CD4-positive, alpha-beta T cell treated with Interleukin-17A for 1 hour (primary cell): ENCODE results near the gene CERS6.
"Not testable (repeated sequence)": the region's sequence is repeated elsewhere in the genome, so short reads cannot be mapped to it uniquely, and the experiment has no call there.

Experiments used
- DNase-seq: peaks from one replicate; pipeline ENCODE4 v3.0.0-alpha.2; 2020

Gene CERS6

DNA sequence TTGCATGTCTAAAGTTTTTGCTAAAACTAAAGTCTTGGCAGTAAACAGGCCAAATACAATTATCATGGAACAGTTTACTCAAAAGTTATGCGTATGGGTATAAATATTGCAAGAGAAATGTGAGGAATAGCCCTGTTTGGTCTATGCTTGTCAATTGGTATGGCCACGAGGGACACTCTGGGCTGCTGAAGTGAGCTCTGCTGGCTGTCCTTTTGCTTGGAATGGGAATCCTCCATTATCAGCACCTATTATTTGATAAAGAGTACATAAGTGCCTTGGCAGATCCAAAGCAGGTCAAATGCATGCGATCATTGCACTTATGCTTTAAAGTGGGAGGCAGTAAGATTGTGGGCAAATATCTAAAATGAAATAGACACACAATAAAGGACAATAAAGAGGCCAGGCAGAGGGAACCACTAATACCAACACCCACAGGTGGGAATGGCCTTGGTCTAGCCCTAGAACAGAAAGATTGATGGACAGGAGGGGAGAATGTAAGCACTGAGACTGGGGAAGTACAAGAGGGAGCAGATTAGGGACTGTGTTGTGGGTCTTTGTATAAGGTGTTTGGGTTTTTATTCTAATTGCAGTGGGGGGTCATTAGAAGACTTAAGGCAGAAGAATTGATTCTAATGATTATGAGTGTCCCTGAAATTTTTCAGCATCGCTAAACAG, 286.3 kb downstream of the CERS6 start:
- no peak for DNase-seq

DNA sequence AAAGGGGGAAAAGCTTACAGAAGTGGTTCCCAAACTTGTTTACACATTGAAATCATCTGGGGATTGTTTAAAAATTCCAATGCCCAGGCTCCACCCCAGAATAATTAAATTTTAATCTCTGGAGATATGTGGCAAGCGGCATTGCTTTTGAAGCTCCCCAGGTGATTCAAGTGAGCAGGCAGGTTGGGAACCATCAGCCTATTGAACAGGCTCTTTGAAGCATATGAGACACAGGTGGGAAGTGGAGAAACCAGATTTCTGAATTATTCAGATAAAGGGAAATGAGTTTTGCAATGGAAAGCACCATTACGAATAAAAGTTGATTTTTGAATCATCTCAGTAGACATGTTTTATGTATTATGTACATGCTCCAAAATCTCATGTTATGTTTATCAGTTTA, 288.8 kb downstream of the CERS6 start:
- DNase-seq, result no peak

GRCh38 chr2:168748461-168748860, 292.4 kb downstream of the CERS6 start:
- no peak for DNase-seq

DNA sequence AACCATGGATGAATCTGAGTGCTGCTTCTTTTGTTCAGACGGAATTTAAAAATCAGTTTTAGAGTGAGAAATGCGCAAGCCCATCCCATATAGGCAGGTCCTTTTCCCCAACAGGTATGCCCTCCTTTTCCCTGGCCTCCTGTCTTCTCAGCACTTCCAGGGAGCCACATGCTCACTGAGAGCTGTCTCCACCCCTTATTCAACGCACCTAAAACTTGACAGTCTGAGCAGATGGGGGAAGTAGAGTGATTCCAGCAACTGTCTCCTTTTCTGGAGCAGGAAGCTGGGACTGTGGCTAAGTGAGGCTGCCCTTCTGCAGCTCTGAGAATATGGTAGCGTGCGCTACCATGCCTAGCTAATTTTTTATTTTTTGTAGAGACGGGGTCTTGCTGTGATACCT, 293.2 kb downstream of the CERS6 start:
- no peak for DNase-seq

- DNase-seq, result peak; percentile 69
These were observed 295.1 kb downstream of the CERS6 start for GRCh38 chr2:168751104-168751740.

DNA sequence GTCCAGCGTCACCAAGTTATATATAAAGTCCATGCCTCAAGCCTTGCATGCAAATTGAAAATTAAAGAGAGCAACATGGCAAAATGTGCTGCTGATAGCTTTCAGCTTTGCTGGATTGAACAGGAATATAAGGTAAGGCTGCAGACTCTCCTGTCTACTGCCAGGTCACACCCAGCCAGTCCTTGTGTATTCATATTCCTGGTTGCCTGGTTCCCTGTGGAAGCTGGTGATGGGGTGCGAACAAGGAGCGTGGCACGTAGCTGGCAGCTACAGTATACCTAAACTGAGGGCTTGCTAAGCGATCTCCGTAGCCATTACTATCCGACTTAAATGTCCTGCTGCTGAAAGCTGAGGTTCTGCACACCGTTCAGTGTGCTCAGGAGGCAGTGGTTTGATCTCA, 296.3 kb downstream of the CERS6 start:
- DNase-seq, result no peak

DNA sequence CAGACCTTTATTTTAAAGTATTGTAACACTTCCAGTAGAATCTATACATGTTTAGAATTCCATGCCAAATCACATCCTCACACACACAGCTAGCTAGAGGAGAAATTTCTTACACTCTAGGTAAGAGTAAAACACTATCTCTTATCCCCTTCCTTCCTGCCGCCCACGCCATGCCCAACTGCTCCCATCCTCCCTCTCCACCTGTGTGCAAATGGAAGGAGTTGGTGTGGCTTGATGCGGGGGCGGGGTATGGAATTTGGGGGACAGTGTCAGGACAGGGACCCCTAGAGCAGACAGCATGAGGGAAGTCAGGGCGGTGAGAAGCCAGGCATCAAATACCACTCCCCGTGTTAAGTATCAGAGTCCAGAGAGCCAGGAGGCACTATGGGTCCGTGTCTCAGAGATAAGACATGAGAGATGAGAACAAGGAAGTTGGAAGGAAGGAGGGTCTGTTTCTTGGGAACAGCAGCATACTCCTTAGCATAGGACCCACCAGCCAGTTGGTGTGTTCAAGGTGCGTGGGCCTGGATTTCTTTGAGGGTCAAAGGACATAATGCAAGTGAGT, 297.8 kb downstream of the CERS6 start:
- DNase-seq, result no peak

GRCh38 chr2:168757223-168757622, 301.2 kb downstream of the CERS6 start:
- no peak for DNase-seq

GRCh38 chr2:168758970-168759820, 303.1 kb downstream of the CERS6 start:
- DNase-seq, result peak; percentile 67

GRCh38 chr2:168765401-168765800, 309.3 kb downstream of the CERS6 start:
- no peak for DNase-seq

GRCh38 chr2:168766600-168766999, 310.5 kb downstream of the CERS6 start:
- DNase-seq, result no peak

DNA sequence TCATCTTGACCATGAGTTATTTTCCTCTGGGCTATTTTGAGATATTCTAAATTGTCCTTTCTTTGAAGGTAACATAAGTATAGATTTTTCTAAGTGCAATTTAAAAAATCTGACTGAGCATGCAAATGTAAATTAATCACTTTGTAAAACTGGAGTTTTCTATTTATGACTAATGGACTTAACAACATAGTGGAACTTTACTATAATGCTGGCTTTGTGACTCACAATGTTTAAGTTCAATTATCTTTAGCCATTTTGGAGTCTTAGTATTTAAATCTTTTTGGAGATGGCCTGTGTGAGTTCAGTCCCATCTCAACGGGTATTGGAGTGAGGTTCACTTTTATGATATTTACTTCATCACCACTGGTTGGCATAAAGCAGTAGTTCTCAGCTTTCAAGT, 311.2 kb downstream of the CERS6 start:
- DNase-seq, result no peak

DNA sequence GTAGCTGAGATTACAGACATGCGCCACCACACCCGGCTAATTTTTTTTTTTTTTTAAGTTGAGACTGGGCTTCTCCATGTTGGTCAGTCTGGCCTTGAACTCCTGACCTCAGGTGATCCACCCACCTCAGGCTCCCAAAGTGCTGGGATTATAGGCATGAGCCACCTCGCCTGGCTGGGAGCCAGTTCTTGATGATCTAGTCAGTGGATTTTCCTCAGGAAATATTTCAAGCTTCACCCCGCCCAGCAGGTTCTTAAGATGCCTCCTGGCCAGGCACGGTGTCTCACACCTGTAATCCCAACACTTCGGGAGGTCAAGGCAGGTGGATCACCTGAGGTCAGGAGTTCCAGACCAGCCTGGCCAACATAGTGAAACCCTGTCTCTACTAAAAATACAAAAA, 312.3 kb downstream of the CERS6 start:
- DNase-seq, result not testable (repeated sequence)

- DNase-seq, result no peak
These were observed 314.7 kb downstream of the CERS6 start for GRCh38 chr2:168770796-168771195.

DNA sequence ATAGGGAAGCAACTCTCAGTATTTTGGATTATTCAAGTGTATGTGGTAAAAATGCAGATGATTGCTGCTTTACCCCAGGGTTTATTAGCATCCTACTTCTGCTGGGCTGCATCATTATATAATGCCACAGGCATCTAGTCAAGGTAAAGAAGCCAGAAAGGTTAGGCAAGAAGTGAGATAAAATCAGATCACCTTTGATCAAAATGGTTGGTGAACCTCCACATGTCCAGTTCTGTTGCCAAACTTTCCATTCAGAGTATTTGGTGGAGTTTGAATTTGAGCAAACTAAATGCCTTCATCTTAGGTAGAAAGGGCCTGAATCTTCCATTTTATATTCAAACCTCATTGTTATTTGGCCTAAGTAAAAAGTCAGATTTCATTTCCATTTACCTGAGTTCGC, 316.6 kb downstream of the CERS6 start:
- DNase-seq, result no peak

- no peak for DNase-seq
These were observed 317.1 kb downstream of the CERS6 start for GRCh38 chr2:168773128-168773527.

DNA sequence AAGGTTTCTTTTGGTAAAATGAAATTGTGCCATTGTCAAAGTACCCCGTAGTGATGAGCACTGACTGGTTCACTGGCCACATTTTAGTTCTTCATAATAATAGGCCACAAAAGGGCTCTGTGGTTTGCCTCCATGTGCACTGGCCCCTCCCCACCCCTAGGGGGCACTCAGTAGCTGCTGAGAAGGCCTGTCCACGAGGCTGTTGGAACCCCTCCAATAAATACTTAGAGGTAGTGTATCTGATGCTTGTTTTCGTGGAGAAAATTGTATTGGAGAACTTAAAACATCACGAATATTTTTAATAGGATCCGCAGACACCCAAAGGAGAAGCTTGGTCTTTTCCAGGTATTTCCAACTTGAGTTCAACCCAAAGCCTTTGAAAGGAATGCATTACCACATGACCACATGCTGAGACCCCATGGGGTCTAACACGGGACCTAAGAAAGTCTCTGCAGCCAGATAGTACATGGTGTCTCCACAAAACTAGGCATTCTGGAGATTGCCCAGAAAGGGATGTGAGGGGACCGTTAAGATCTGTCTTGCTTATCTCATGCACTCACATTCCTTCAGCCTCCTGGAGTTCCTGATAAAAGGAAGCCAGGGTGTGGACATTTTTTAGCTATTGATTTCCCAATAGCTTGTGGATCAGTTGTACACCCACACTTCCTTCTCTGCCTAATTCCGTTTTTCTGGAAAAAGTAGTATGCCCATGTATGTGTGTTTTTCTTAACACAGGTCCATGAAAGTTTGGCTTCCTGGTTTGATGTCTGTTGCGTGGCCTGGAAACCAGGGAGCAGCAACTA, 317.8 kb downstream of the CERS6 start:
- peak; percentile 30 for DNase-seq

- DNase-seq, result no peak
These were observed 319.8 kb downstream of the CERS6 start for GRCh38 chr2:168775837-168776236.

DNA sequence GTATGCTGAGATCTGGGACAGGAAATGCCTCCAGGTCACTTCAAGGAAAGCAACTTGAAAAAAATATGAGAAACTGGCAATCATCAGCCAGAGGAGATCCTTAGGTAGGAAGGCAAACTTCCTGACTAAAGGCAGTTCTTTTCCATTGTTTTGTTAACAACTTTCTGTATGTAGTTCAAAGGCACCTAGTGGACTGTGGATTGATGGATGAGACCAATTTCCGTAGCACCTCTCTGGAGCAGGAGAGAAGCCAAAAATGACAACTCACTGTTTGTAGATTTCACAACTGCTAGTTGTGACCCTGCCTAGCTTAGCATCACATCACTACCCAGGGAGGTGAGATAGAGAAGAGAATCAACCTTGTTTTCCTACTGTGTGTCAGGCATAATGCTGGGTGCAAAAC, 324.6 kb downstream of the CERS6 start:
- no peak for DNase-seq

DNA sequence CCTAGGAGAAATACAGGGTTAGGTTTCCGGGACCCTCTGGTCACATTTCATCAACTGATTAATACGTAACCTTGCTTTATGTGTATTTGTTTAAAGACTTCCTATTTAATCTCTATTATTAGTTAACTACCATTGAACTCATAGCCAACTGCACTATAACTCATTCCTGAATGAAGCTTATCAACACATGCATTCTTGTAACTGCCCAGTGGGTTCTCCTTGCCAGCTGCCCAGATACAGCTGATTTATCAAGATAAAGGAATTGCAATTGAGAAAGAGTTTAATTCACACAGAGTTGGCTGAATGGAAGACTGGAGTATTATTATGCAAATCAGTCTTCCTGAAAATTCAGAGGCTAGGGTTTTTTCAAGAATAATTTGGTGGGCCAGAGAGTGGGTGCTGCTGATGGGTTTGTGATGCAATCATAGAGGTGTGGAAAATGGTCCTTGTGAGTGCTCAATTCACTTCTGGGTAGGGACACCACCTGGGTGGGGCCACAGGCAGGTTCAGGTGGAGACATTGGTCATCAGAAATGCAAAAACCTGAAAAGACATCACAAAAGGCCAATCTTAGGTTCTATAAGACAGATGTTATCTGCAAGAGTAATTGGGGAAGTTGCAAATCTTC, 325.2 kb downstream of the CERS6 start:
- no peak for DNase-seq

DNA sequence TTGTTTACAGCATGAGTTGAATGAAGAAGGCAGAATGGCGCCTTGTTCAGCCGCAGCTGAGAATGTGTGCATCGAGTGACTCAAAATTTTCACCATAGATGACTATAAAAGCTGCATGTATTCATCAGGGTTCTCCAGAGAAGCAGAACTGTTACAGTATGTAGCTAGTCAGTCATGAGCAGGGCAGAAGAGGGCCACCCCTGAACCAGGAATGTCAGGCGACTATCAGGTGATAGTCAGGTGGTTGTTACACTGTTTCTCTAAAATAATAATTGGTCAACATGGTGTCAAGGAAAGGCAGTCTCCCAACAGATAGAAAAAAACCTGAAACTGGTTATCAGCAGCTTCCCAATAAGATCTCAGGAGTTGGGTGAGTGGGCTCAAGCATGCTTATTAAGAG, 326.2 kb downstream of the CERS6 start:
- no peak for DNase-seq

DNA sequence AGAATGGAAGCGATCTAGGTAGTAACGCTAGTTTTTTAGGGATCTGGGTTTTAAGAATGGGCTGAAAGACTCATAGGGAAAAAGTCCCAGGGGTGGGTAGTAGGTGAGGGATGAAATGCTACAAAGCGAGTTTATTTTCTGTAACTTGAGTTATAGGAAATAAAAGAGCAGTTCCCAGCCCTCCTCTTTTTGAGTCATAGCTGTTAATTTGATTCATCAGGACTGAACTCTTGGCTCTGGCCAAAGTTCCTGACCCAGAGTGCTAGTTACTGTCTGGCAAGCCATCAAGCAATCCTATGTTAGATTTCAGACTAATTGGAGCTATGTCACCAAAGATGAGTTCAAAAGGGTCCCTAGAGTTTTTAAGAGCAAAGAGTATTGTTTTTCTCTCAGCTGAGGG, 328.9 kb downstream of the CERS6 start:
- DNase-seq, result no peak
